NCI-H1694 treated with DMSO at 0.1 percent for 48 hours (cell line): ENCODE results near the gene CLIP3.
"Not testable (repeated sequence)": the region's sequence is repeated elsewhere in the genome, so short reads cannot be mapped to it uniquely, and the experiment has no call there.

ENCODE experiments used
- DNase-seq: peaks from one replicate; lab custom pipeline; 2025; lab: John Stamatoyannopoulos, UW

CLIP3 gene

DNA sequence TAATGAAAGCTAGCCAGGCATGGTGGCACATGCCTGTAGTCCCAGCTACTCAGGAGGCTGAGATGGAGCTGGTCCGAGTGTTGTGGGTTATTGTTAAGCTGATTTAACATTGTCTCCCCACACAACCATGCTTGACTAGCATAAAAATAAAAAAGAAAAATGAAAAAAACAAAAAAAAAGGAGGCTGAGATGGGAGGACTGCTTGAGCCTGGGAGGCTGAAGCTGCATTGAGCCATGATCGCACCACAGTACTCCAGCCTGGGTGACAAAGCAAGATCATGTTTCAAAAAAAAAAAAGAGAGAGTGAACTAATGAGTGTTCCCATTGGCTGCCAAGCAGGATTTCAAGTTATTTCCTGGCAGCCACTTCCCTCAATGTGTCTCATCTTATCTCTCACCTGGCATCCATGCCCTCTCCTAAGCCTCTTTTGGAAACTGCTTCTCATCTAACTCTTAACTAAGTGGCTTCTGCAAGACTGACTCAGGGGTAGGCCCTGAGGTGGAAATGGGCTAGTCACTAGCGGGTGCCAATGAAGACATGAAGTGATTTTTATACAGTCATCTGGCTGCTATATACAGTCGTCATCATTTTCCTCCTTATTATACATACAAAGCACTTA lies 16.5 kb upstream of the CLIP3 start:
- DNase-seq = no peak

DNA sequence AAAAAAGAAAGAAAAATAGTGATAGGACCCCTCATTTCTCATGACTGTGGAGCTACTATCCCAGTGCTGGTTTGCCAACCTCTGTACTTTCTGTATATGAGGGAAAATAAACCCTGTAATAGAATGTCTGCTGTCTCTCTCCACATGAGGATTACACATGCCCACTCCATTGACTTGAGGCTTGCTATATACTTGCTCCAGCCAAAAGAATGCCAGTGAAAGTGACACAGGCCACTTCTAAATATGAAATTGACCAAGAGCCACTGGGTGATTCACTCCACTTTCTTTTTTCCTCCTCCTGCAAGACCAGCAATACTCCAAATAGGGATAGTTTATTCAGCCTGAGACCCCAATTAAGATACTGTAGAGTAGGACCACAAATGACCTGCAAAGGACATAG lies 15.2 kb upstream of the CLIP3 start:
- DNase-seq = no peak

DNA sequence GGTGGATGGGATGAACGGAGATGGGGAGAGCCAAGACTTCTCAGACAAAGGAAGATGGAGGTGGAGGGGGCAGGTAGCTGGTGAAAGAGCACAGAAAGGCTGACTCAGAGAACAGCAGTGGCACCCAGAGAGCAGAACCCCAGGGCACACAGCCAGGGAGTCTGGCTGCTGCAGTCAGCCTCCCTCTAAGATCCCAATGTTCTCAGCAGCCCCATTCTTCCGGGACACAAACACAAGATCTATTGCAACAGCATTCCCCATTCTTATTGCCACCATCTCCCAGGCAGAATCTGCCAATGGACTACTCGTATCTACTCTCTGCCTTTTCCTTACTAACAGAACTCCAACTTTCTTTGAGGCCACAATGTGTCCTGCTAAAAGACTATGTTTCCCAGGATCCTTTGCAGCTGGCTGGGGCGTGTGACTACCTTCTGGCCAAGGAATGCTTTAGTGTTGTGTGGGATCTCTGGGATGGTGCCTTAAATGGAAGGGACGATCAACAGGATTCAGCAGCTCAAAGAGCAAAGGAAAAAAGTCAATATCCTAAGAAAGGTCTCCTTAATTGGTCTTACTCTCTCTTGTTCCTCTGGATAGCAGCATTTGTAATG lies 13.9 kb upstream of the CLIP3 start:
- DNase-seq = no peak

DNA sequence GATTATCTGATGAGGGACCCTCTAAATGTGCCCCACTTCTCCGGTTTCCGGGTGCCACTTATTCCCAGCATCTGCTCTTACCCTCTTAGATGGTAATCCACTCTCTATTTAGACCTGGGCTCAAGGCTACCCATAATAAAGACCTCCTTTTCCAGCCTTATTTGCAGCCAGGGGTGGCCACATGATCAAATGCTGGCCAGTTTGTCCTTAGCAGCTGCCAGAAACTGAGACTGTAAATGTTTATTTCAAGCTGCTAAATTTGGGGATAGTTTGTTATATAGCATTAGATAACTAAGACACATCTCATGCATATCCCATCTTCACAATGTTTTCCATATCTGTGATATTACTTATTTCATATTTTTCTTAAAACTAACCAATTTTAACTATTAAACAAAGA lies 11.3 kb upstream of the CLIP3 start:
- DNase-seq = no peak

DNA sequence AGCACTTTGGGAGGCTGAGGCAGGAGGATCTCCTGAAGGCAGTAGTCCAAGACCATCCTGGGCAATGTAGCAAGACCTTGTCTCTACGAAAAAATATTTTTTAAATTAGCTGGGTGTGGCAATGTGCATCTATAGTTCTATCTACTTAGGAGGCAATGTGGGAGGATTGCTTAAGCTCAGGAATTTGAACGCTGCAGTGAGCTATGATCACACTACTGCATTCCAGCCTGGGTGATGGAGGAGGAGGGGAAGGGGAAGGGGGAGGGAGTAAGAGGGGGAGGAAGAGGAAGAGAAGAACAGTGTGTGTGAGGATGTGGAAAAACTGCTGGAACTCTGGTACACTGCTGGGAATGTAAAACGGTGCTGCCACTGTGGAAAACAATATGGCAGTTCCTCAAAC lies 9.2 kb upstream of the CLIP3 start:
- DNase-seq = no peak

DNA sequence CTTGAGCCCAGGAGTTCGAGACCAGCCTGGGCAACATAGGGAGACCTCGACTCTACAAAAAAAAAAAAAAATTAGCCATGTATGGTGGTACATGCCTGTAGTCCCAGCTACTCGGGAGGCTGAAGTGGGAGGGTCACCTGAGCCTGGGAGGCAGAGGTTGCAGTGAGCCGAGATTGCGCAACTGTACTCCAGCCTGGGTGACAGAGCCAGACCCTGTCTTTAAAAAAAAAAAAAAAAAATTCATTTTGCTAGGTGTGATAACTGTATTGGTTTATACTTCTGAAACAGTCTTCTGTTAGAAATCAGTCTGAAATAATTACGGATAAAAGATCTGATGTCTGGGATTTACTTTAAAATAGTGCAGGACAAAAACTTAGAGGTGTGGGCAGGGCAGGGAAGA lies 8.4 kb upstream of the CLIP3 start:
- DNase-seq = not testable (repeated sequence)

DNA sequence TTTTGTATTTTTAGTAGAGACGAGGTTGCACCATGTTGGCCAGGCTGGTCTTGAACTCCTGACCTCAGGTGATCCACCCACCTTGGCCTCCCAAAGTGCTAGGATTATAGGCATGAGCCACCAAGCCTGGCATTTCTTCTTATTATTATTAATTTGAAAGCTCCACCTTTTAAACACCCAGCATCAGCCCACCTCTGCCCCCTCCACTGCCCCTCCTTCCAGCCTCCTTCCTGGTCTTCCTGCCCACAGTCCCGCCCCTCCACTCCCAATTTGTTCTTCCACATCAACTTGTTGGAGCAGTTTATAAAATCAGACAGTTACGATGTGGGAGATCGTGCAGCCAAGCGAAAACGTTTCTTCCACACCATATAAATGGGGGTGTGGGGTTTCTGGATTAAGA lies 7.8 kb upstream of the CLIP3 start:
- DNase-seq = no peak

DNA sequence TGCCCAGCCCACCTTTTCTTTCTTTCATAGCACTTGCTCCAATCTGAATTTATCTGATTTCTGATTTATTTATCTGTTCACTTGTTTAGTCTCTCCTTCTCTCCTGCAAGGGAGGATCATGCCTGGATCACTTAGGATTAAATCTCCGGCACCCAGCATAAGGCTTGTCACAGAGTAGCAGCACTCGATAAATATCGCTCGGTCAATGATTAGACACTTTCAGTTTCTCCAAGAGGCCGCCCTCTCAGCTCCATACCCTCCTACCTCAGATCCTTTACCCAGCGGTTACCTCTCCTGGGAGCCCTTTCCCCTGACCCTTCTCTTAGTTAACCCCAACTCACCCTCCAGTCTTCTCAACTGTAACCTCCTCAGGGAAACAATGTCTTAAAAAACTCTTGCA lies 1.4 kb downstream of the CLIP3 start:
- DNase-seq = no peak

DNA sequence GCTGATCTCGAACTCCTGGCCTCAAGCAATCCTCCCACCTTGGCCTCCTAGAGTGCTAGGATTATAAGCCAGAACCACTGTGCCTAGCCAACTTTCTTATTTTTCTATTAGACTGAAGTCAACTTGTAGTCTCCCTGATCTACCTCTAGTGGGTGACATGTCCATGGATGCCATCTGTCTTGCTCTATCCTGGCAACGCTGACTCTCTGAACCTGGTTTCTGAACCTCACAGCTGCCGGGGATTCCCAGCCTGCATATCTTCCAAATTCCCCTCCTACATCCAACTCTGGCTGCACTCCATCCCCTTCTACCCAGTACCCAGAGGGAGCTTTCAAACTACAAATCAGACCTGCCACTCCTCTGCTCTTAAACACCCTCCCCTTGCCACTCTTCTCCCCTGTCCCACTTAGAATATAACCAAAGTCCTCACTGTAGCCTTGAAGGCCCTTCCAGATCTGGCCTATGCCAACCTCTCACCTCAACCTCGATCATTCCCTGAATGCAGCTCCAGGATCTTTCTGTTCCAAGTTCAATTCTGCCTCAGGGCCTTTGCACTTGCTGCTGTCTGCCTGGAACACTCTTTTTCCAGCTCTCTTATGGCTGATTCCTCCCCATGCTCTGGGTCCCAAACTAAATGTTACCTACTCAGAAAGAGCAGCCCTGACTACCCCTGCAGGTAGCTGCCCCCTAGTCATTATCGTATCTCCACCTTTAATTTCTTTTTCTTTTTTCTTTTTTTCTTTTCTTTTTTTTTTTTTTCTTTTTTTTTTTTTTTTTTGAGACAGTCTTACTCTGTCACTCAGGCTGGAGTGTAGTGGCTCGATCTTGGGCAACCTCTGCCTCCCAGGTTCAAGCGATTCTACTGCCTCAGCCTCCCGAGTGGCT lies 2.2 kb downstream of the CLIP3 start:
- peak; percentile 87 for DNase-seq

DNA sequence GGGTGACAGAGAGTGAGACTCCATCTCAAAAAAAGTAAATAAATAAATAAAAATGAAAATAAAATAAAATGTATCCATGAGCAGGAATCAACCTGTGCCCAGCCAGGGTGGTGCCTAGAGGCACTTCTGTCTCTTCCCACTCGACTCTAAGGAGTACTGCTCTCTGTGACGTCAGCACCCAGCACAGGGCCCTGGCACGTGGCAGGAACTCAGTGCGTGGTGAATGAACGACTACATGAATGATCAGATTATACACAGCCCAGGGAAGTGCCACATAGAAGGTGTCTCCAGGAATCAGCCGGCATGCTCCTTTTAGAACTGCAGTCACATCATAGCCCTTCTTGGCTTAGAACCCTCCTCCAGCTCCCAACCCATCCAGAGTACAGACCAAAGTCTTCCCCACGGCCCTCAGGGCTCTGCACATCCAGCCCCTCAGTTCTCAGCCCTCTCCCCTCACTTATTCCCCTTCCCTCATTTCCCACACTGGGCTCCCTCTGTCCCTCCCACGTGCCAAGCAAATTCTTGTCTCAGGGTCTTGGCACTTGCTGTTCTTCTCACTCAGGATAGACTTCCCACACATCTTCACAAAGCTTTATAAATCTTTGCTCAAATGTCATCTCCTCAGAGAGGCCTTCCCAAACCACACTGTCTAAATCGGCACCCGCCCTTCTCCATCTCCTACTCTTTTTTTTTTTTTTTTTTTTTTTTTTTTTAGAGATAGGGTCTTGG lies 4.2 kb downstream of the CLIP3 start:
- DNase-seq = no peak

DNA sequence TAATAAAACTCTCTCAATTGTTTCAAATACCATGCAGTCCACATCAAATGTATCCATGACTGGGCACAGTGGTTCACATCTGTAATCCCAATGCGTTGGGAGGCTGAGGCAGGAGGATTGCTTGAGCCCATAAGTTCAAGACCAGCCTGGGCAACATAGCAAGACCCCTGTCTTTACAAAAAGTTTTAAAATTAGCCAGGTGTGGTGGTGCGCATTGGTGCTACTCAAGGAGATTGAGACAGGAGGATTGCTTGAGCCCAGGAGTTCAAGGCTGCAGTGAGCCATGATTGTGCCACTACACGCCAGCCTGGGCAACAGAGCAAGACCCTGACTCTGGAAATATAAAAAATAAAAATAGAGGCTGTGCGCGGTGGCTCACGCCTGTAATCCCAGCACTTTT lies 5.0 kb downstream of the CLIP3 start:
- no peak for DNase-seq

DNA sequence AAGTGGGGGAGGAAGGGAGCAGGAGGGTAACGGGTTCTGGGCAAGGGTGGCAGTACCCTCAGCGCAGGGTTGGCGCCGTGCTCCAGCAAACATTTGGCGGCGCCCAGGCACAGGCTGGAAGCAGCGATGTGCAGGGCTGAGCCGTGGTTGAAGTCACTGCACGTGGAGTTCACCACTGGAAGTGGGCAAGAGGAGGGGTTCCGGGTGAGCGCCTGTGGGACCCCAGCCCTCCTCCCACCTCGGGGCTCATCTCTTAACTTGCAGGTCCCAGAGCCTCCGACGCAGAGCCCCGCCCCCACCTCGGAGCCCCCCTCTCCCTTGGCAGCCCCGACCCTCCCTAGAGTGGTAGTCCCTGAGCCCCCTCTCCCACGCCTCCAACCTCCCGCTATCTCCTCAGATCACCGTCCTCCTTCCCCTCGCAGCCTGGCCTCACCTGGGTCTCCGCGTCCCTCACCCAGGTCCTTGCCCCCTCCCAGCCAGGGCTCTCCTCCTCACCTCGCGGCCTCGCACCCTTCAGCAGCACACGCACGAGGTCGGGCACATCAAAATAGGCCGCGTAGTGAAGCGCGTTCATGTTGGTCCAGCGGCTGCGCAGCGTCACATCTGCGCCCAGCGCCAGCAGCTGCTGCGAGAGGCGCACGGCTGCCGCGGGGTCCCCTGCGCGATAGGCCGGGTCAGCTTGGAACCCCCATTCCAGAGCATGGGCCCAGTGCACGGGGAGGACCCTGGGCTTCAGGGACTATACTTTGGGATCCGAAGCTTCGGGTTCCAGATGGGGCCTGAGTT lies 6.4 kb downstream of the CLIP3 start:
- DNase-seq = no peak

DNA sequence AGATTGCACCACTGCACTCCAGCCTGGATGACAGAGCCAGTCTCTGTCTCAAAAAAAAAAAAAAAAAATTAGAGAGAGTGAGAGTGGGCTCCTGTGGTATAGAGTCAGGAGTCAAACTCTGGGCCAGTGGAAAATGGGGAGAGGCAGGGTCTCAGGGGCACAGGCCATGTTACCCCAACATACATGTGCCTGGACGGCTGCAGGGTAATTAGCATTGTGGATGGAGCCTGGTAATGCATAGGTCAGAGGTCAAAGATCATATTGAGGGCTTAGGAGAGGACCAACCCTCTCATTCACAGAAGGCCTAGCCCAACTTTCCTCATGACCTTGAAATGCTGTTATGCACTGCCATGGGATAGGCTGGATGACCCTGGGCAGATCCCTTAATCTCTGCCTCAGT lies 7.1 kb downstream of the CLIP3 start:
- DNase-seq = no peak

DNA sequence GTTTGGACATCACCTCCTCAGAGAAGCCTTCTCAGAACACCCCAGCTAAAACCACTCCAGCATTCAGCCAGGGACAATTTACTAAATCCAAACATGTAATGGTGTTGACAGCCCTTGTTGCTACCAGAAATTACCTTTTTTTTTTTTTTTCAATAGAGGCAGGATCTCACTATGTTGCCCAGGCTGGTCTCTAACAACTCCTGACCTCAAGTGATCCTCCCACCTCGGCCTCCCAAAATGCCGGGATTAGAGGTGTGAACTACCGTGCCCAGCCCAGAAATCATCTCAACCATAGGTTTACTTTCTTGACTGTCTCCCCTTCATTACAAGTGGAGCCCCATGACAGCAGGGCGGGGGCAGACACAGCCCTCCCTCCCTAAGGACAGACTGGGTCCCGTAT lies 9.2 kb downstream of the CLIP3 start:
- no peak for DNase-seq

DNA sequence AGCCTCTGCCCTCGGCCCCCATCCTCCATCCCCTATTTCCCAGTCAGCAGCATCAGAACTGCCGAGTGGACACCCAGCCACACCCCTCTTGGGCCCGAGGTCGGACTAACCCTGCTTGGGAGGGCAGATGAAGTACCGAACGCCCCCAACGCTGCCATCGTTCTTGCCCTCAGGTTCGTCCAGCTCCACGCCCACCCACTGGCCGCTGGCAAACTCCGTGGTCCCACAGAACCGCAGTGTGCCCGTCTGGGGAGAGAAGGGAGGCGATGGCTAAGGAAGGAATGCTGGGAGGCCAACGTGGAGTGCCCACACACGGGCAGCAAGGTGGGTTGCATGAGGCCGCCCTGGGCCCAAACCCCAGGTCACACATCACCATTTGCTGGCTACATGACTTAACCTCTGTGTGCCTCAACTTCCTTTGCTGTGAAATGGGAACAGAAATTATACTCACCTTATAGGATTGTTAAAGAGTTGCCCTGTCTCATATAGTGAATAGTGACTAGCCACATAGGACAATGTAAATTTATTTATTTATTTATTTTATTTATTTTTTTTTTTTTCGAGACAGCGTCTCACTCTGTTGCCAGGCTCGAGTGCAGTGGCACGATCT lies 13.5 kb downstream of the CLIP3 start:
- no peak for DNase-seq

DNA sequence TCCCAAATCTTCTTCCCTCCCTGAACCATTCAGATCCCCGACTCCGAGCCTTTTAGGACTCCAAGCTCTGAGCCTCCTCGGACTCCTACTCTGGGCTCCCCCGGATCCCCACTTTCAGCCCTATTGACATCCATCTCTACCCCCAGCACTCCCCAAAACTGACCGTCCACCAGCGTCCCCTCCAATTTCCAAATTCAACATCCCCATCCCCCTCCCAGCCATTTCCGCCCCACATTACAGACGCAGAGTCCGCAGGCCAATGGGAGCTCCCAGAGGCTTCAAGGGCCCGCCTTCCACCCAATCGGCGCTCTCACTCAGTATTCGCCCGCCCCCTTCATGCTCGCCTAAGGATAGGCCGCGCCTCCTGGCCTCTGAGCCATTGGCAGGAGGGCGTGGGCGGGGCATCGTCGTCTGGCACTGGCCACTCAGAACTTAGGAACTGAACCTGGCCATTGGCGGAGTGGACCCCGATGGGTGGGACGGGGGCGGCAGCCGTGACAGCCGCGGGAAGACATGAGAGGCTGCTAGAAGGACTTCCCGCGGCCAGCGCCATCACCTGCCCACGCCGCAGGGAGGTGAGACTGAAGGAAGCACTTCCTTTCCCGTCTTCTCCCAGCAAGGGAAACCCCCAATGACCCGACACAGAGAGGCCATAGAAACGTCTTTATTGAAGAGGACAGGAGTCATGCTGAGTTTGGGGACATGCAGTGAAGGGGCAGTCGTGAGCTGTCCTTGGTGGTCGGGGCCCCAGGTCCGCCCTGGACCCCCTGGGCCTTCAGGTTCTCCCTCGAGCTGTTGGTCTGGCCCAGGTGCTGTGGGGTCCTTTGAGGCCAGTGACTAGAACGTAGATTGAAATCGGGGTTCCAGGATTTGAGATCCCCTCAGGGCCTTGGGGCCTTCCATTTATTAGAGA lies 18.4 kb downstream of the CLIP3 start, which contains the start of gene ALKBH6:
Gene ALKBH6 (minus strand): TSS at position 202 of the 913 bp plus-strand sequence. CDS start 816 bp downstream, outside the sequence.
- DNase-seq = peak; percentile 99

DNA sequence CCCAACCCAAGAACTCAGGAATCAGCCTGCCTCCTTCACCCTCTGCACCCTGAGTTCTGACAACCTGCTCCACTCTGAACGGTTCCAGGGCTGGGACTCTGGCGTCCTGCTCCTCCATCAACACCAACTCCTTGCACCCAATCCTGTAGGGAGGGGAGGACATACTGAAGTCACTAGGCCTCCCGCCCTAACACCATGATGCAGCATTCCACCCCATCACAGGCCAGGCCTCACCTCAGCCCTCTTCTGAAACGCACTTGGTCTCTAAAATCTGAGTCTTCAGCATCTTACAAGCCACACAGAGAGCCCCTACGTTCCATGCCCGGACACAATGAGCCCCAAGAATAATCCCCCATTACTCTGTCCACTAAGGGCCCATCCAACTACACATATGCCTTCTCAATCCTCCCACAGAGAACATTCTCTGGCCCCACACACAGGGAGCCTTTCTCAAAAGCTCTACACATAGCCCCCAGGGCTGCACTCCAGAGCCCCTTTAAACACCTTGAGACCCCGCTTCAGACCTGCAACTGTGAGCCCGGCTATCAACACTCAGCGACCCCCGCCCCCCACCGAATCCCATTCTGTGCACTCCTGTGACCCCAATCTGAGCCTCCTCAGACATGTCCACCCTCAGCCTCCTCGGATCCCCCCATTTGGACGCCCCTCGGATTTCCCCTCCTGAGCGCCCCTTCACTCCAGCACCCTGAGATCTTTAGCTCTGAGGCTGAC lies 19.2 kb downstream of the CLIP3 start:
- no peak for DNase-seq

DNA sequence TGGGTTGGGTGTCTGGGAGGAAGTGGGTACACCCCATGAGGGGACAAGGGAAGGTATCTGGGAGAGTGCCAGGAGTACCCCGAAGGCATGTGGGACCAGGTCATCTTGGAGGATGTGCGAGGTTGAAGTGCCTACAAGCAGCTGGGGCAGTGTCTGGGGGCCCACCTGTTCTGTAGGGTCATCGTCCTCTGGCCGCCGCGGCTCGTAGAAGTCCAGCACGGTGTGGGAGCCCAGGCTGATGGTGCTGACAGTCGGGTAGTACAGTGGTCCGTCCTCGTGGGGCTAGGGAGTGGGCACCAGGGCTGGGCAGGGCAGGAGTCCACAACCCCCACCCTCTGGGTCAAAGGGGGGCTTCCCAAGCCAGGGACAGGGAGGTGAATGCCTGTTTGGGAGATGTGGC lies 22.3 kb downstream of the CLIP3 start:
- no peak for DNase-seq

DNA sequence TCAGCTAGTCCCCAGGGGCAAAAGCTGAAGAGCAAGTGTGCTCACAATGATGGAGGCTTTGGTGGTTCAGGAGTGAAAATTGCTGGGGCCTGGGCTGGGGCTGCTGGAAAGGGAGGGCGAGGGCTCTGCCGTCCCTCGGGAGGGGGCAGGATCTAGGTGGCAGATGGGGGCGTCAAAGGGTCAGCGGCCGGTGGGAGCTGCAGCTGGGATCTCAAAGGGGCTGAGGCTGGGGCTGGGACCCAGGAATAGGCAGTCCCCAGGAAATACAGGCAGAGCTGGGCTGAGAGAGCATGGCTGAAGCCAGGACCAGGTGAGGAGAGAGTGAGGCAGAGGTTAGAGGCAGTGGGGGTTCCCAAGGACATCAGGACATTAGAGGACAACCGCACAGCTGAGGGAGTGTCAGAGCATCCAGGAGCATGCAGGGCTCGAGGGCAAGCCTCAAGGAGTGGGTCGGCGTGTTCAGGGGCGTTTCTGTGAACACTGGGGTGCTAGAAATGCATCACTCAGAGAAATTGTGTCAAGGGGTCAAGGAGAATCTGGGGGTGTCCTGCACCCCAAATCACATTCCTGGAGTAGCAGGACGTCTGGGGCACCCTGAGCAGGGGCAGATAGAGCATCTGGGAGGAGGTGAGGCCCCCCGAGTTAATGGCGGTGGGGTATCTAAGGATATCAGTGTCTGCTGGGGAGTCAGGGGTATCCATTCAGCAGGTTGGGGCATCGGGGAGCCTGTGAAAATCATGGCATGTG lies 22.9 kb downstream of the CLIP3 start:
- no peak for DNase-seq
